A549 (cell line): ENCODE measurements around the gene CHM.

Experiments
- CEBPB ChIP-seq, 2 experiments: fragments of >200 bp in 1 of 2; sonication (Bioruptor Twin) in 1 of 2; formaldehyde crosslinking in 1 of 2; IDR thresholded peaks; 2 replicates each; pipeline ENCODE4 v1.6.1; 2012 to 2016
- EP300 ChIP-seq, 2 experiments: fragments of >200 bp; sonication (Bioruptor Twin); formaldehyde crosslinking; IDR thresholded peaks; 2 replicates in 1 of 2; 3 replicates in 1 of 2; pipeline ENCODE4 v1.6.1; 2016 to 2017
- ESRRA ChIP-seq: fragments of 150-350 bp; IDR thresholded peaks from 2 replicates; pipeline ENCODE4 v1.6.1; 2014; ENCODE audit warnings: mild to moderate bottlenecking, low read length, borderline replicate concordance
- HOXB5 ChIP-seq: fragments of 250-450 bp; sonication (Bioruptor Pico); IDR thresholded peaks from 2 replicates; pipeline ENCODE4 v1.5.0; 2020; ENCODE audit warnings: mild to moderate bottlenecking, moderate library complexity
- MYC ChIP-seq: IDR thresholded peaks from 2 replicates; pipeline ENCODE4 v1.6.1; 2012; ENCODE audit warnings: mild to moderate bottlenecking, inconsistent platforms, low read length, improper control_type of control experiment, borderline replicate concordance
- NR3C1 ChIP-seq: fragments of >200 bp; sonication (Bioruptor Twin); formaldehyde crosslinking; IDR thresholded peaks from 3 replicates; pipeline ENCODE4 v1.6.1; 2017
- POLR2A ChIP-seq: IDR thresholded peaks from 2 replicates; pipeline ENCODE4 v1.6.1; 2012; ENCODE audit warnings: mild to moderate bottlenecking, low read length
- POLR2AphosphoS2 ChIP-seq: conservative IDR thresholded peaks from 2 replicates; pipeline ENCODE4 v1.6.1; 2012; ENCODE audit warnings: low read length, improper control_type of control experiment, inconsistent platforms
- RCOR1 ChIP-seq: fragments of 150-350 bp; IDR thresholded peaks from 2 replicates; pipeline ENCODE4 v1.6.1; 2014; ENCODE audit warnings: antibody characterized with exemption, low read length, low read depth
- REST ChIP-seq: fragments of 200-600 bp; sonication (generic); IDR thresholded peaks from 2 replicates; pipeline ENCODE4 v1.6.1; 2016; ENCODE audit warnings: antibody characterized with exemption, mild to moderate bottlenecking, moderate library complexity
- TF ChIP-seq, protein P1 (sequence below): fragments of >200 bp; sonication (Bioruptor Twin); formaldehyde crosslinking; IDR thresholded peaks from 3 replicates; pipeline ENCODE4 v1.5.1; 2016

DNA sequence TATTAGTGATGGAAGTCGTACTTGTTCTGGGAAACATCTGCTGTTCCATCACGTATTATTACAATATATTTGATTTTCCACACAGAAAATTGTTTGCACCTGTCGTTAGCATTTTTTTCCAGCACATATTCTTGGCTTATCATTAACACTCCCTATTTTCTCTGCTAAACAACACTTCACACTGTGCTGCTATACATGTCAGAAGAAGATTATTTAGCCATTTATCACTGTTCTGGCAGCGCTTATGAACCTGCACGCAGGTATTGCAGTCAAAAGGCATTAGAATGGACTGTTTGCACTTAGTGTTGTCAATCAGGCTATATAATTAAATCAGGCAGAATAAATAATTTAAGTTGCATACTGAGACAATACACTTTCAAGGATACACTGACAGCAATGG lies 218.6 kb downstream of the CHM start:
- TF ChIP-seq, protein P1, sequence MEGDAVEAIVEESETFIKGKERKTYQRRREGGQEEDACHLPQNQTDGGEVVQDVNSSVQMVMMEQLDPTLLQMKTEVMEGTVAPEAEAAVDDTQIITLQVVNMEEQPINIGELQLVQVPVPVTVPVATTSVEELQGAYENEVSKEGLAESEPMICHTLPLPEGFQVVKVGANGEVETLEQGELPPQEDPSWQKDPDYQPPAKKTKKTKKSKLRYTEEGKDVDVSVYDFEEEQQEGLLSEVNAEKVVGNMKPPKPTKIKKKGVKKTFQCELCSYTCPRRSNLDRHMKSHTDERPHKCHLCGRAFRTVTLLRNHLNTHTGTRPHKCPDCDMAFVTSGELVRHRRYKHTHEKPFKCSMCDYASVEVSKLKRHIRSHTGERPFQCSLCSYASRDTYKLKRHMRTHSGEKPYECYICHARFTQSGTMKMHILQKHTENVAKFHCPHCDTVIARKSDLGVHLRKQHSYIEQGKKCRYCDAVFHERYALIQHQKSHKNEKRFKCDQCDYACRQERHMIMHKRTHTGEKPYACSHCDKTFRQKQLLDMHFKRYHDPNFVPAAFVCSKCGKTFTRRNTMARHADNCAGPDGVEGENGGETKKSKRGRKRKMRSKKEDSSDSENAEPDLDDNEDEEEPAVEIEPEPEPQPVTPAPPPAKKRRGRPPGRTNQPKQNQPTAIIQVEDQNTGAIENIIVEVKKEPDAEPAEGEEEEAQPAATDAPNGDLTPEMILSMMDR, result no peak
- TF ChIP-seq EP300 (IDR thresholded peaks at IDR 0.05) (no peak), HOXB5 (CRISPR knock-in tag) (no peak), POLR2A (no peak), CEBPB (IDR thresholded peaks at IDR 0.05) (no peak), RCOR1 (no peak), MYC (no peak), POLR2AphosphoS2 (no peak), ESRRA (no peak), REST (no peak), NR3C1 (no peak)
